ENCODE data around the gene DNAH17. TPM values are rescaled to one million over a fixed set of nuclear protein-coding genes. Genes with fewer than 3 reads are reported as not detected.

Gene DNAH17
- total and polyA plus RNA-seq, 2 of the 13 experiments (the other 11 are each of a cell fraction or from before 2014, with no cell fraction given), result 0.86 to 1.6 TPM

DNA sequence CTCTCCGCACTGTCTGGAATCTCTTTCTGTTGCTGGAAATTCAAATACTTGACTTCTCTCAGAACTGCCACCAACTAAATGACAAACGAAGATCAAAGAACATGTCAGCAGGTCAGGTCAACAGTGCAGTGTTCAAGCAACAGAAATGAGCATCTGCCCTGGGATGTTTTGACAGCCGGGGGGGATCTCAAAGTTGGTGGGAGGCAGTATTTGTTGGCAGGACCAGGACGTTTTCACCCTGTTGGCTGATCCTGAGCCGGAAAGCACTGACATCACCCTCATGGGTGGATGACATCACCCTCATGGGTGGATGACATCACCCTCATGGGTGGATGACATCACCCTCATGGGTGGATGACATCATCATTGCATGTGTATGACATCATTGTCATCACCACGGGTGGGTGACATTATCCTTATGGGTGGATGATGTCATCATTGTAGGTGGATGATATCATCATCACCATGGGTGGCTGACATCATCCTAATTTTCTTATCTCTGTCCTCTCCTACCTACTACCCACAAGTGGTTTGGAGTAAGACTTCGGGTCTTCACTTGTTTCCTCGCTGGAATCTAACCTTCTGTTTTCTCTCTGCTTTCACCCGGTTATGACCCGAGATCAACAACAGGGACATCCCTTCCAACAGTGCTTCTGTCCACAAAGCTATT is 18.9 kb downstream of the DNAH17 start (continued):
- TF ChIP-seq NCOA5 (CRISPR knock-in tag; IDR thresholded peaks at IDR 0.05), result no peak
- no peak for TF ChIP-seq CSRNP2 (CRISPR knock-in tag; conservative IDR thresholded peaks at IDR 0.05; ENCODE audit: low read depth)
- TF ChIP-seq NAIF1 (CRISPR knock-in tag; IDR thresholded peaks at IDR 0.05; ENCODE audit: borderline replicate concordance), result no peak
- no peak for TF ChIP-seq ZNF629 (CRISPR knock-in tag; conservative IDR thresholded peaks at IDR 0.05)
- no peak for TF ChIP-seq RBM22 (optimal IDR thresholded peaks at IDR 0.05; ENCODE audit: low read length)
- TF ChIP-seq GATAD2A (CRISPR knock-in tag; IDR thresholded peaks at IDR 0.05), result peak; percentile 86
- TF ChIP-seq ZNF30 (CRISPR knock-in tag; IDR thresholded peaks at IDR 0.05), result no peak
- no peak for TF ChIP-seq PLRG1 (conservative IDR thresholded peaks at IDR 0.05)
- no peak for TF ChIP-seq E2F2 (CRISPR knock-in tag; IDR thresholded peaks at IDR 0.05; ENCODE audit: borderline replicate concordance)
- TF ChIP-seq ATRX (CRISPR knock-in tag; IDR thresholded peaks at IDR 0.05; ENCODE audit: borderline replicate concordance), result no peak
- TF ChIP-seq ZNF607 (CRISPR knock-in tag; IDR thresholded peaks at IDR 0.05; ENCODE audit: borderline replicate concordance), result no peak
- peak; percentile 92 for TF ChIP-seq NR2F6 (IDR thresholded peaks at IDR 0.05)
- peak; percentile 96 for TF ChIP-seq NR2F6 (CRISPR knock-in tag; IDR thresholded peaks at IDR 0.05)
- TF ChIP-seq, protein P1, sequence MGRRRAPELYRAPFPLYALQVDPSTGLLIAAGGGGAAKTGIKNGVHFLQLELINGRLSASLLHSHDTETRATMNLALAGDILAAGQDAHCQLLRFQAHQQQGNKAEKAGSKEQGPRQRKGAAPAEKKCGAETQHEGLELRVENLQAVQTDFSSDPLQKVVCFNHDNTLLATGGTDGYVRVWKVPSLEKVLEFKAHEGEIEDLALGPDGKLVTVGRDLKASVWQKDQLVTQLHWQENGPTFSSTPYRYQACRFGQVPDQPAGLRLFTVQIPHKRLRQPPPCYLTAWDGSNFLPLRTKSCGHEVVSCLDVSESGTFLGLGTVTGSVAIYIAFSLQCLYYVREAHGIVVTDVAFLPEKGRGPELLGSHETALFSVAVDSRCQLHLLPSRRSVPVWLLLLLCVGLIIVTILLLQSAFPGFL (CRISPR knock-in tag; IDR thresholded peaks at IDR 0.05), result no peak
- TF ChIP-seq ZFP91 (CRISPR knock-in tag; IDR thresholded peaks at IDR 0.05; ENCODE audit: borderline replicate concordance), result peak; percentile 40; the same call in 1 of the 2 replicates
- TF ChIP-seq ZNF264 (CRISPR knock-in tag; IDR thresholded peaks at IDR 0.05), result no peak
- peak; percentile 70 for TF ChIP-seq ZGPAT (CRISPR knock-in tag; IDR thresholded peaks at IDR 0.05)
- TF ChIP-seq, protein P2, sequence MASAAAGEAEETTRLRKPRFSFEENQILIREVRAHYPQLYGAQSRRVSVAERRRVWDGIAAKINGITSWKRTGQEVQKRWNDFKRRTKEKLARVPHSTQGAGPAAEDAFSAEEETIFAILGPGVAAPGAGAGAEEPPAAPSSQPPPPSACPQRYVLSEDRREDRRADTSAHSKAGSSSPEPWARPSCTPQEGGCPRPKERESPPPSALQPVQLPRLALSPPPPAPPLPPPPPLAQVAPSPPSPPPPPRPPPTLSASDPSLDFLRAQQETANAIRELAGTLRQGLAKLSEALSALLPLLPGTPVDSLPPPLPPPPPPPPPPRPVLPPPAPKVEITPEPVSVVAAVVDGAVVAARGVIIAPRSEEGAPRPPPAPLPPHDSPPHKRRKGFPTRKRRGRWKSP (CRISPR knock-in tag; IDR thresholded peaks at IDR 0.05), result no peak
- TF ChIP-seq CHD4 (IDR thresholded peaks at IDR 0.05; ENCODE audit: borderline replicate concordance, low read length), result peak; percentile 77; the same call in 1 of the 2 replicates
- TF ChIP-seq ZNF513 (CRISPR knock-in tag; conservative IDR thresholded peaks at IDR 0.05), result no peak
- no peak for TF ChIP-seq ARHGAP35 (CRISPR knock-in tag; IDR thresholded peaks at IDR 0.05; ENCODE audit: borderline replicate concordance)

Data from HepG2 (cell line).